Activated gamma-delta T cell (primary cell): ENCODE measurements around the gene L2HGDH.
A peak's percentile ranks its signal among the peaks of the same experiment; 100 is the strongest.

Experiments used
- DNase-seq: peaks from one replicate; lab custom pipeline; 2025; lab: John Stamatoyannopoulos, UW

L2HGDH gene

GRCh38 chr14:50288146-50288545, 23.9 kb downstream of the L2HGDH start:
- no peak for DNase-seq

GRCh38 chr14:50285861-50286260, 26.2 kb downstream of the L2HGDH start:
- DNase-seq = no peak

- DNase-seq = no peak
Measured at GRCh38 chr14:50272498-50272897, 39.5 kb downstream of the L2HGDH start.

GRCh38 chr14:50270932-50271331, 41.1 kb downstream of the L2HGDH start:
- no peak for DNase-seq

GRCh38 chr14:50265029-50265428, 47.0 kb downstream of the L2HGDH start:
- DNase-seq = no peak

GRCh38 chr14:50263321-50263720, 48.7 kb downstream of the L2HGDH start:
- DNase-seq = no peak

GRCh38 chr14:50262865-50263264, 49.2 kb downstream of the L2HGDH start:
- DNase-seq = no peak

- DNase-seq = no peak
Measured at GRCh38 chr14:50260511-50260910, 51.5 kb downstream of the L2HGDH start.

GRCh38 chr14:50260072-50260471, 52.0 kb downstream of the L2HGDH start:
- DNase-seq = no peak

GRCh38 chr14:50257732-50258131, 54.3 kb downstream of the L2HGDH start:
- DNase-seq = no peak

- DNase-seq = no peak
Measured at GRCh38 chr14:50254248-50254647, 57.8 kb downstream of the L2HGDH start.

- no peak for DNase-seq
Measured at GRCh38 chr14:50249136-50249775, 62.8 kb downstream of the L2HGDH start.

- DNase-seq = no peak
Measured at GRCh38 chr14:50247245-50247644, 64.8 kb downstream of the L2HGDH start.

GRCh38 chr14:50242566-50243310, 69.3 kb downstream of the L2HGDH start:
- no peak for DNase-seq

- DNase-seq = no peak
Measured at GRCh38 chr14:50242096-50242495, 69.9 kb downstream of the L2HGDH start.

GRCh38 chr14:50237427-50237826, 74.6 kb downstream of the L2HGDH start:
- no peak for DNase-seq

- no peak for DNase-seq
Measured at GRCh38 chr14:50233951-50234250, 78.1 kb downstream of the L2HGDH start.

GRCh38 chr14:50233166-50233950, 78.7 kb downstream of the L2HGDH start:
- DNase-seq = no peak

- no peak for DNase-seq
Measured at GRCh38 chr14:50232276-50232642, 79.8 kb downstream of the L2HGDH start.

GRCh38 chr14:50231475-50232275, 80.4 kb downstream of the L2HGDH start, which contains the start of gene SOS2:
TSS of gene SOS2 (minus strand) at chr14:50231578. CDS start at chr14:50231283, 295 bp downstream.
- peak; percentile 81 for DNase-seq

GRCh38 chr14:50230701-50231474, 81.1 kb downstream of the L2HGDH start:
- DNase-seq = peak; percentile 44

- DNase-seq = no peak
Measured at GRCh38 chr14:50230401-50230700, 81.7 kb downstream of the L2HGDH start.
